Lung (tissue), 12 donors: ENCODE data around the gene SPRN. TPM values are rescaled to one million over a fixed set of nuclear protein-coding genes. Genes with fewer than 3 reads are reported as not detected.

Experiments used
- ATAC-seq: fragments of 200-7000 bp; cut with Tn5 transposase; one replicate; pipeline ENCODE4 v1.9.1; 2020; ENCODE audit warnings: moderate number of reproducible peaks; ENCODE audit not compliant: insufficient read depth, low FRiP score
- DNase-seq, 3 donors: peaks; one replicate each; pipeline ENCODE4 v3.0.0-alpha.2; 2013 to 2017
- H3K27ac ChIP-seq, 2 donors: one replicate each; pipeline ENCODE4 v1.5.1; 2013; ENCODE audit warnings: mild to moderate bottlenecking in 2 of 2, moderate library complexity in 2 of 2, control low read depth in 1 of 2, inconsistent platforms in 1 of 2, low read depth in 1 of 2, low read length in 1 of 2
- H3K27me3 ChIP-seq, 3 donors: one replicate each; pipeline ENCODE4 v1.5.1; 2013; ENCODE audit warnings: low read length in 2 of 3; ENCODE audit not compliant: control insufficient read depth in 3 of 3, insufficient read depth in 3 of 3
- H3K36me3 ChIP-seq, 4 donors: one replicate each; pipeline ENCODE4 v1.5.1; 2013; ENCODE audit warnings: low read length in 4 of 4, mild to moderate bottlenecking in 1 of 4, moderate library complexity in 1 of 4; ENCODE audit not compliant: control insufficient read depth in 4 of 4, insufficient read depth in 4 of 4
- H3K4me1 ChIP-seq, 5 donors: one replicate each; pipeline ENCODE4 v1.5.1; 2013; ENCODE audit warnings: low read length in 5 of 5, mild to moderate bottlenecking in 2 of 5, moderate library complexity in 1 of 5; ENCODE audit not compliant: control insufficient read depth in 5 of 5, insufficient read depth in 5 of 5
- H3K4me3 ChIP-seq: one replicate; pipeline ENCODE4 v1.5.1; 2013; ENCODE audit warnings: mild to moderate bottlenecking, control low read depth, moderate library complexity
- H3K9ac ChIP-seq, 2 donors: one replicate each; pipeline ENCODE4 v1.5.1; 2013; ENCODE audit warnings: low read length in 2 of 2, control low read depth in 1 of 2; ENCODE audit not compliant: insufficient read depth in 1 of 2
- H3K9me3 ChIP-seq, 4 donors: one replicate each; pipeline ENCODE4 v1.5.1; 2013; ENCODE audit warnings: low read length in 3 of 4, mild to moderate bottlenecking in 1 of 4, moderate library complexity in 1 of 4; ENCODE audit not compliant: control insufficient read depth in 4 of 4, insufficient read depth in 3 of 4
- CTCF ChIP-seq: IDR thresholded peaks from 2 replicates; pipeline ENCODE4 v1.5.1; 2012; ENCODE audit warnings: mild to moderate bottlenecking; ENCODE audit errors: control extremely low read depth, extremely low read depth
- WGBS, 2 donors: extraction: QIAGEN DNeasy Blood & Tissue Kit; methylation state at CpG; one replicate each; pipeline ENCODE4 v1.1.7; 2013; 5-methylcytosine and 5-hydroxymethylcytosine counted together
- polyA plus RNA-seq, 2 donors: library from polyadenylated mRNA; stranded (reverse); fragments of 200-250 nt; gene quantifications; one replicate each; pipeline ENCODE4 v1.2.1, GENCODE V29; 2013
- total RNA-seq, 2 donors: library from RNA; depleted of rRNA in 1 of 2; stranded (reverse); fragments of >200 nt in 1 of 2; gene quantifications; one replicate each; pipeline ENCODE4 v1.2.1, GENCODE V29; 2014 to 2021
- donor health status: control.
- donor health status: control.
- donor health status: Bipolar disorder and iron deficiency.
- donor health status: healthy.
- donor health status: DM: yes; HTN: yes; CAD: no.

SPRN gene
- total and polyA plus RNA-seq, 4 donors, result 0.11 to 0.34 (median 0.16) TPM

GRCh38 chr10:133399123-133399601 lies 25.3 kb downstream of the SPRN start:
- Histone ChIP-seq H3K27me3 (no peaks in the 10 kb centered on the region), H3K4me3 (no peak overlapping the region), H3K36me3 (peaks cover 7 to 40% (median 34%) of the 10 kb centered on the region in 4 donors), H3K27ac (no peak overlapping the region), H3K9me3 (no peaks in the 10 kb centered on the region), H3K4me1 (peaks cover 0 to 6% (median 0%) of the 10 kb centered on the region in 5 donors), H3K9ac (no peak overlapping the region)
- ATAC-seq (no peak), DNase-seq (no peak)
- WGBS, 2 donors, result 97 to 98% methylated on average over 19 of the region's 19 CpGs
- no peak for TF ChIP-seq CTCF

DNA sequence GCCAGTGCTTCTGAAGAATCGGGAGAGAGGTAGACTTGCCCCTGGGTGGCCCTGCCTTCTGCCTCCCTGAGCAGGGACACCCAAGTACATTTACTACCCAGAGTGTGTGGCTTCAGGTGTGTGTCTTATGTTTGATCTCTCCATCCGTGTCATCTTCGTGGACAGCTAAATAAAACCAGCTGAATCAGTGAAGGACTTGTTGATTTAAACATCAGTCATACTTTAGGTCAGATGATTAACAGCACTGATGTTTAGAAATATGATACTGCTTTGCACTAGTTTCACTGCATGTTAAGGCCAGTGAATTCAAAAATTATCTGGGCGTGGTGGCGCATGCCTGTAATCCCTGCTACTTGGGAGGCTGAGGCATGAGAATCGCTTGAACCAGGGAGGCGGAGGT lies 26.5 kb downstream of the SPRN start:
- Histone ChIP-seq H3K27me3 (no peaks in the 10 kb centered on the region), H3K9ac (no peak overlapping the region), H3K9me3 (no peaks in the 10 kb centered on the region), H3K4me1 (peaks cover 0 to 9% (median 0%) of the 10 kb centered on the region in 5 donors), H3K27ac (no peak overlapping the region), H3K36me3 (peaks cover 7 to 35% (median 30%) of the 10 kb centered on the region in 4 donors), H3K4me3 (no peak overlapping the region)
- 98 to 100% methylated on average over 7 of the region's 7 CpGs for WGBS, 2 donors
- no peak for TF ChIP-seq CTCF
- ATAC-seq (no peak), DNase-seq (no peak)

GRCh38 chr10:133396035-133396624 lies 28.3 kb downstream of the SPRN start:
- Histone ChIP-seq H3K4me1 (peaks cover 0 to 9% (median 0%) of the 10 kb centered on the region in 5 donors), H3K9me3 (no peaks in the 10 kb centered on the region), H3K36me3 (peaks cover 3 to 22% (median 20%) of the 10 kb centered on the region in 4 donors), H3K4me3 (no peak overlapping the region), H3K27ac (no peak overlapping the region), H3K9ac (no peak overlapping the region), H3K27me3 (no peaks in the 10 kb centered on the region)
- 95 to 96% methylated on average over 19 of the region's 19 CpGs for WGBS, 2 donors
- TF ChIP-seq CTCF, result no peak
- DNase-seq (no peak), ATAC-seq (no peak)
